Stimulated activated CD8-positive, alpha-beta memory T cell treated with anti-CD3 and anti-CD28 coated beads, Interleukin-4, amount 100 ng/mL, for 4 hours (primary cell): ENCODE results near the gene ADAR.

Experiments used
- DNase-seq, 2 donors: peaks; one replicate each; pipeline ENCODE4 v3.0.0-alpha.2; 2020; ENCODE audit warnings: low read depth in 2 of 2, low spot score in 1 of 2

The ADAR gene

DNA sequence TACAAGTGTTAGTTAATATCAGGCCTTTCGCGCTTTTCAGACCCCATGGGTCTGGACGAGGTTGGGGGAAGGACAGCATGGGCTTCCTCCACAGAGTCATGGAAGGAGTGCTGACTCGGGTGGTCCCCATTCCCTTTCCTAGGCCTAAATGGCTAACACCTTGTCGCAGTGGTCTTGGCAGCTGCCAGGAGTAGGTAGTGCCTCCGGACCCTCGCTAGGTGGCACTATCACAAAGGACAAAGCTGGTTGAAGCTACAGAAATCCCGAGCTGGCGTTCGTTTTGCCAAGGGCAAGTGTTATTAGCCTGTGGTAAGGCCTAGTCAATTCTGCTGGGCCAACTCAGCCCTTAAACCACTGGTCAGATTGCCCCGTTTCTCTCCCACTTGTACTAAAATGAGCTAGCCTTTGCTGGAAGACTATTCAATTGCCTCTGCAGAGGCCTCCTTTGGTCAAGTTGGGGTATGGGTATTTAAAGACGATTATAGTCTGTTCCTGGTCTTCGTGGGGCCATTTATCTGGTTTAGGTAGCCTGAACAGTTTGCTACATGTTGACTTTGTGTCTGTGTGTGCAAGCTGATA is 48.4 kb downstream of the ADAR start:
- peak; percentile 54 to 67 for DNase-seq

DNA sequence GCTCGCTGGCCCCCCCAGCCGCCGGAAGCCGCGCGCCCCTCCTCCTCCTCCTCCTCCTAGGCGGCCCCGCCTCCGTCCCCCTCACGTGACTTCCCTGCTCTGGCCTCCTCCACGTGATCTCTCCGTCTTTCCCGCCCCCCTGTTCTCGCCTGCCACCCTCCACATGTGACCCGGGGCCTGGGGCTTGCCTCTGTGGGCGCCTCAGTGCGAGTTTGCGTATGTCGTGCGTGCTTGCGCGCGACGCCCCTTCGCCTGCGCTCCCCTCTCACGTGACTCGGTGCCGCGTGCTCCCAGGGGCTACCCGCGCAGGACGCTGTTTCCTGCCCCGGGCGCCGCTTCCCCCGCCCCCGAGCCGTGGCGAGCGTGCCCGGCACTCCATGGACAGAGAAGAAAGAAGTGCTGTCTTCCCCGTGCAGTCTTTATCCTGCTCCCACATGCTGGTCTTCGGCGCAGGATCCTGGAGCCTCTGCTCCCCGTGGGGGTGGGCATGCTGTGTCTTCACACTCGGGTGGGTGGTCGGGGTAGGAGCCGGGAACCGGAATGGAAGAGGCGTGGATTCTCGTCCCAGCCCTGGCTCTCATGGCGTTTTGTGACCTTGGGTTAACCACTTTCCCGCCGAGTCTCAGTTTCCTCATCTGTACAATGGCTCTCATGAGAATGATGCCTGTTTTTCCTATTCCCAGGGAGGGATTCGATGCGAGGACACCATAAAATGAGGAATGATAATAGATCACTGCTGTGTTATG is 49.1 kb downstream of the ADAR start:
- DNase-seq = peak; percentile 99 to 100

DNA sequence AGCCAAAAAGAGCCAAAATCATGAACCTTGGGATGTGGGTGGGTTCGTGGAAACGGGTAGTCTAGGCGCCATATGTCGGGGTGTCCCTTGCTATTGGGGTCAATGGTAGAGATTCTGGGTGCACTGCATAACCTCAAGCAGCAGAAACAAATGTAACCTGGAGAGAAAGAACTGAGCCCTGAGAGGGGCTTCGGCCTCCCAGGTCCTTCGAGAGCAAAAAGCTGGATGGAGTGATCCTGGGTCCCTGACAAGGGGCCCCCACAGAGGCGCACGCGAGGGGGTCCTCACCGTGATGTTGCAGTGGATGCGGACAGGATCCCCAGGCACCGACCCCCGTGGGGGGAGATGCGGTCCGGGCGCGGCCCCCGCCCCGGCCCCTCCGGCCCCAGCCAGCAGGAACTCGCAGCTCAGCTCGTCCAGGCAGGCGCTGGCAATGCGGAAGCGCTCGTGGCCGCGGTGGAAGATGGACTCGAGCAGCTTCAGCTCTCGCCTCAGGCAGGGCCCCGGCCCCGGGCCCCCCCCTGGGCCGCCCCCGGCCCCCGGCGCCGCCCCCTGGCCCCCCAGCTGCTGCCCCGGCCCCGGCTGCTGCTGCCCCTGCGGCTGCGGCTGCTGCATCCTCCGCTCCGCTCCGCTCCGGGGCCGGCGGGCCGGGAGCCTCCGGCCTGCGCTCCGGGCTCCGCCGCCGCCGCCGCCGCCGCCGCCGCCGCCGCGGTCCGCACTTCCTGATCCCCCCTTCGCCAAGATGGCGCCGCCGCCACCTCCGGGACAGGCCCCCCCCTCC is 49.9 kb downstream of the ADAR start, which contains the start of gene UBE2Q1:
Gene UBE2Q1 (minus strand): TSS at position 724 of the 781 bp plus-strand sequence. CDS start 109 bp downstream, at position 615.
- peak in 1 of 2 donors; percentile 7 for DNase-seq

DNA sequence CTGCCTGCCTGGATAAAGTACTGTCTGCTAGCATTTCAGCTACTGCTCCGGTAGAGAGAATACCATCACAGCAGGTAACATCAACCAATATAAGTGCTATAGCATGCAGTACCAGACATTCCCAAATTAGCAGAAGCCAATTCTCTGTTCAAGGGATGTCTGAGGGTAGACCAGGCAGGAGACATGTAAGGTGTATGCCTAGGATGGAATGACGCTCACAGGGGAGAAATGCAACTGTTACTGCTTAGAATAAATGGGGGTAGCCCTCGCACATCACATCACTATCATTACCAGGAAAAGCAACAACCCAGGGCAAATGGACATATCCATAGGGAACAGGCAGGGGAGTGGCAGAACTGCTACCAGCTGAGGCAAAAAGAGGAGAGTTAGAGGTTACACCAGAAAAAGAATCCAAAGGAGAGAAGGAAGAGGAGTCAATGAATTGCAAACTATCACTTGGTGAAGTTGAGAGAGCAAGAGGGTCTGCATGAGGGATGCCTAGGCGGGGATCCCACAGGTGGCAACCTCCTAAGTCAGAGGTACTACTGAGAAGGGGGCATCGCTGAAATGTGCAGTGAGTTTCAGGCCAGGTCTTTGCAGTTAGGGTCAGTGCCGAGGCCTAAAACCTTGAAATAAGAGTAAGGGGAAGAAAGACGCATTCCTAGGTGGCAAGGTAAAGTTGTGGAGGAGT is 50.6 kb downstream of the ADAR start:
- DNase-seq = no peak

DNA sequence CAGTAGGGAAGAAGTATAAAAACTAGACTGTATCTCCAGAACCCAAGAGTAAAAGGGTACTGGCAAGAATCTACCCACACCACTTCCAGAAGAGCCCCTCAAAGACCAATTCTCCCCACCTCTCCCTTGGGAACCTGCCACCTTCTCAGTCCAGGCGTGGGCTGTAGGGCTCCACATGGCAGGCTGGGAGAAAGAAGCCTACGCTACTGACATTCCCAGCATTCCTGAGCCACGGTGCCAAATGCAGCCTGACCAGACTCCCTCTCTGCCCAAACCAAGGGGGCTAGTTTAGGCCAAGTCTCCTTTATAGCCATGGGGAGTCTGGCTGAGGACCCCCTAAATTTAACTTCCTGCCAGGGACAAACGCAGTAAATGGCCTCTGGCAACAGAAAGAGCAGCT is 51.6 kb downstream of the ADAR start:
- no peak for DNase-seq

DNA sequence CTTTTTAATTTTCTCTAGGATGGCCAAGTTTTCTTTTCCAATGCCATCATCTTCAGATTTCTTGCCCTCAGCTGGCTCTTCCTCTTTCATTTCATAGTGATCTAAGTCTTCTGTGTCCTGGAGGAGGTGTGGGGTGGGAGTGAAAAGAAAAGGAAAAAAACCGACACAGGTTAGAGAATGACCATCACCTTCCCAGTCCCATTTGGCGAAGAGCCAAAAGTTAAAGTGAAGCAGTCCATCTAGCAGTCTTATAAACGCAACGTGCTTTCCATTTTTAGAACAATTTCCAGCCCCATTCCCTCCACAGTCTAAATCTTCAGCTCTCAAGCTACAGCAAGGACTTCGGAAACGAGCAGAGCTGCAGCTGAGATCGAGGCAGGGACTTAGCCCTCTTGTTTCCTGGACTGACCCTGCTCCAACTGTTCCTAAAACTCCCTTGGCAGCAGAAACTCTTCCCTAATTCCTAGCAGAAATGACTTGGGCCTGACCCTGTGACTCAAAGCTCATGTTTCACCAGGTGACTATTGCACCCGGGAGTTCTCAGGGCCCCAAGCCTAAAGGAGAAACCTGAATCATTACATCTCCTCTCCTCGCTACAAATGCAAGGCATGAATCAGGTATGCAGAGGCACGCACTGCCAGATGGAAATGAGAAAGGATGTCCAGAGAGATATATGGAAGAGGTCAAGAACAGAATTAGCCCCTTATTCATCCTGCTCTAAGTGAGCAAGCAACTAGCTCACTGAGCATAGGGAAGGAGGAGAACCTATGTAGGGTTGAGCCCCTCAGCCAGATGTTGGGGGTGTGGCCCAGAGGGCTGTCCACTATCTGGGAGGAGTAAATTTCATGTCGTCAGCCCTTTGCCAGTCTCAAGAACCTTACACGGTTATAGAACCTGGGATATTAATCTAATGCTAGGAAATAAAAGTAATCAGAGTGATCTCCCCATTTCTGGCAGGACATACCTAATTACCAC is 54.6 kb downstream of the ADAR start:
- no peak for DNase-seq

DNA sequence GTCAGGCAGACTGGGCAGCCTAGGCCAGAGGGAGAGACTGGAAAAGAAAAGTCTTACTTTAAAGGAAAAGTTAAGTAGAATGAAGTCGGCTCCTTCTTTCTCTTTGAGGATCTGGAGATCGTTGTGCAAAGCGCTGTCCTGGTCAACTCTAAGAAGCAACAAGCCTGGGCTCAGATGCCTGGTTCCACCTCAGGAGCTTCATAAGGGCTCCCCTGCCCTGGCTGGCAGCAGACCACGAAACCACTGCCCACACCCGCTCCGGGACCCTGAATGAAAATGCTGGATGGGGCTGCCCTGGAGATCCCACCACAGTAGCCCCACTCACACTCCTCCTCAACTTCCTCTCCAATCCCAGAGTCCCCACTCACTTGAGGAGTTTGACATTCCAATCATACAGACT is 56.0 kb downstream of the ADAR start:
- no peak for DNase-seq

DNA sequence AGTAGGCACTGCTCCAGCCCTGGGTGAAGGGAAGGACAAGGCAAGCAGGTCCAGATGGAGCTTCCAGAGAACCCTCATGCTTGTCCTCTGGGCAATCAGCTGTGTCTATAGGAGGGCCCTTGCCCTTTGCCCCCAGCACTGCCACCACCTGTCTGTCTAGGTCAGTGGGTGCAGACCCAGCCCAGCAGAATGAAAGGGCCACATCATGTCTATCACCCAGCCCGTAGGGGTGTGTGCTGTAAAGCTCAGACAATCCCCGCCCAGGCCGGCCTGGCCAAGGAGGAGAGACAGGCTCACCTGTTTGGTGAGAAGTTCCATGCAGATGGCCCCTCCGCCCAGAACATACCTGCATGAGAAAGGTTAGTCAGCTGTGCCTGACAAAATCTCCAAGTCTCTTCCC is 56.5 kb downstream of the ADAR start:
- DNase-seq = no peak

DNA sequence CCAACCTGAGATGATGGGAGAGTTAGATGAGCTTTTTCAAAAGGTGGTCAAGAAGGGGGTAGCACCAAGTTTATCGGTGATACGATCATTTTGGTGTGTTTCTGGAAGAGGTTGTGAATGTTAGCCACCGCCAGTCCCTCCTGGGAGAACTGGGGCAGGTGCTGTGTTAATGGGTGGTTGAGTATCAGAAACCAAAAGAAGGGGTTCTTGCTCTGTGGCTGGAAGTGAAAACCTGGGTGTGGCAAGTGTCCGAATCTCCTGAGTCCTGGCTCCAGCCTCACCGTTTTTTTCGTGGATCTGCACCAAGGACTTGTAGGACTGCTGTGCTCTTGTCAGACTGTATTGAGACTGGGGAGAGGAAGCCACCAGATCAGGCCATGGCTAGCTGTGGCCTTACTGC is 57.3 kb downstream of the ADAR start:
- DNase-seq = no peak

DNA sequence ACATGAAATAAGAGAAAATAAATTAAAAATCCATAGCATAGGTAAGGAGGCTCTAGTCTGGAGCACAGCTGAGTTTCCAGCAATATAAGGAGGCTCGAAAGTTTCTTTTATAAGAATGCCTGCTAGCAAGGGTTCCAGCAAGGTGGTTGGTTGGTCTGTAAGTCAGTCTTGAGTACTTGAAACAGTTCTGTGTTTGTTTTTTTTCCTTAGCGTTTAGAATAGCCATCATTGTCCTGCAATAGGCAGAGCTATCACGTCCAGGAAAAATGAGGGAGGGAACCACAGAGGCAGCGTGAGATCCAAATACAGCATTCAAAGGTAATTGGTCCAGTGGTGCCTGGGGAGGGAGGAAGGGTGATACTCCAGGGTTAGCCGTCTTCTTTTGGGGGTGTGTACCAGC is 57.9 kb downstream of the ADAR start:
- no peak for DNase-seq

DNA sequence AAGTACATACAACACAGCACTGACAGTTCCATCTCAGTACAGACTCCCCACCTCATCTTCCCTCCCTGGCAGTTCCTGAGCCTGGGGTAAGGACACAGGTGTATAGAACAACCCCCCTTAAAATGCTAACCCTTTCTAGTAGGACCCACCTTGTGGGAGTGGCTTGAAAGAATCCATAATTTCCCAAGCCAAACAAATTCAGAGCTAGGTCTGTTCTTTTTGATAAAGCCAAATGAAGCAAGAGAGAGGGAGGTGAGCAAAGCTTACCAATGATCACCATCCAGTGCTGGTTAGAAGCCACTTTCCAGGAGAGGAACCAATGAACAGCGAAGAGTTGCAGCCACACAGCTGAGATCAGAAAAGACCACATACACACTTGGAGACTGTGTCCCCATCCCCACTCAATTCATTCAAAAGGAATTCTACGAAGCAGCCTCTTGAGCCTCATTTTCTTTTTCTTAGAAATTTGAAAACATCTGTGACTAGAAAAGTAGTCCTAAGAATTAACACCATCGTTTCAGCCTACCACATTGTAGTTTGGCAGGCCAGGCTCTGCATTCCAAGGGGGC is 58.7 kb downstream of the ADAR start:
- DNase-seq = no peak

DNA sequence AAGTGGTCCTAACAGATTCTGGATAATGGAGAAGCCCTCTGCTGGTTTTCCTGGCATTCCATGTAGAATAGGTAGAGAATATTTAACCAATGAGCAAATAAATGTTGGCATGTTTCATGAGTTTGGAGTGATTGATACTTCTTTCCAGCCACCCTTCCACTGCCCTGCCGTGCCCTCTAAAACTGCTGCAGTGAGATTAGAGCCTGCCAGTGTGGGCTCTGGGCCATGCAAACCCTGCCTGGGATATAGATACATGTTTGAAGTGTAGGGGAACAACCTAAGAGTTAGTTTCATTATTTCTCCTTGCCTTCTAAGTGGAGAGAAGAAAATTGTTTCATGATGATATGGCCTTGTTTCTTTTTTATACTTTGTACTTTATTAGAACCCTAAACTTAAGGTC is 60.0 kb downstream of the ADAR start:
- DNase-seq = no peak

DNA sequence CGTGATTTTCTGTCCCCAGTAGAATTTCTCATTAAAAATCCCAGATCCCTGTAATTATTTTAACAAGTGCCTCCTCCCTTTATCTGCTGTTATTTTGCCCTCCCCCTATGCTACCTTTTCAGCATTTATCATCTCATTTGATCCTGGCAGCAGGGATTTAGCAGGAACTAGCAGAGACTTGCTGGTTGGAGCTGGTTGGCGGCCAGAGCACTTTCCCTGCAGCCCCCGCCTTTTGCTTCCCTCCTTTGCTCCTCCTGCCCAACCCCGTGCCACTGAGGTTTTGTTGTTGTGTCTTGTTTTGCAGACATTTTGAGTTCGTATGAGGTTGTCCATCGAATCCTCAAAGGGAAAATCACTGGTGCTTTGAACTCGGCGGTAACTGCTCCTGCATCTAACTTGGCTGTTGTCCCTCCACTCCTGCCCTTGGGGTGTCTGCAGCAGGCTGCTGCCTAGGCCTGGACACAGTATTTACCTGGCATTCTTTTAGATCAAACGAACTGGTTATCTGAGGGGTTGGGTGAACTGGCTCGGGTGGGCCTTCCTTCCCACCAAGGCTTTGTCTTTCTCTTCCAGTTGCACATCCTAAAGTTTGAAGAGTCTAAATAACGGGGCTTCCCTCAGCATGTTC is 60.8 kb downstream of the ADAR start:
- no peak for DNase-seq

DNA sequence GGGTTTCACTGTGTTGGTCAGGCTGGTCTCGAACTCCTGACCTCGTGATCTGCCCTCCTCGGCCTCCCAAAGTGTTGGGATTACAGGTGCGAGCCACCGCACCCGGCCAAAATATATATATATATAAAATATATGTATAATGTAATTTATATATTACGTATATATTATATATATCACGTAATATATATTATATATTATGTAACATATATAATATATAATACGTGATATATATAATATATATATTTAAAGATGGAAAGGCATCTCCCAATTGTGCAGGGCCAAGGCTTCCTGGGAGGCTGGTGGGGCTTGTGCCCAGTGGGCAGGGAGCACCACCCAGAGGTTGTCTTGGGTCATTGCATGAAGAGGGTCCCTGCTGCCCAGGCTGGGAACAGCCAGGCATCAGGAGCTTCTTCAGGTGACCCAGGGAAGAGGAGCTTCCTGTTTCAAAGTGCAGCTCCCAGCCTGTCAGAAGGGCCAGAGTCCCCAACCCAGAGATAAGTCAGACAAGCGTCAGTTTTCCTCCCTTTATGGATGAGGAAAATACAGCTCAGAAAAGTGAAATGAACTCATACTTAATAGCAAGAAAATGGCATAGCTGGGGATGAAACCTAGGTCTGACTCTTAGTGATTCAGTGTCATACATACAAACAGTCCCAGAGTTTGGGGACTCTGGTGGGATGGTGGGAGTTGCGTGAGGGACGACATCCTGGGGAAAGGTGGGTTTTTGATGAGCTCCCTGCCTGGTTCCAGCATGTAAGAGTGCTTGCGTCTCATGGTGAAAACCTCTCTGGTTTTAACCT is 61.5 kb downstream of the ADAR start:
- DNase-seq = no peak

DNA sequence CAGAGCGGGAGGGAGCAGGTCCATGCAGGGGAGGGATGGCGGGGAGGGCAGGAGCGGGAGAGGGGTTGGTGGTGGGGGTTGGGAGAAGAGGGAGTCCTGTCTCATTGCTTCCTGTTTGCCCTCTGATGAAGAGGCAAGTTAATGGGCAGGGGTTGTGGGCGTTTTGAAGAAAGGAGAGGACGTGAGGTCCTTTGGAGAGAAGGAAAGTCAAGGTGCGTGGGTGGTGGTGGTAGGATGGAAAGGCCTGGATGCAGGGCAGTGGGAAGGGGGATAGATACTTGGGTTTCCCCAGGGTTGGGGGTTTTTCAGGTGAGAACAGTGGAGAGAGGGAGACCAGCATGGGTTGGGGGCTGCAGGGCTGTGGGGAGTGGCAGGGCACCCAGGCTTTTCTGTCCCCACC is 66.8 kb downstream of the ADAR start:
- no peak for DNase-seq

DNA sequence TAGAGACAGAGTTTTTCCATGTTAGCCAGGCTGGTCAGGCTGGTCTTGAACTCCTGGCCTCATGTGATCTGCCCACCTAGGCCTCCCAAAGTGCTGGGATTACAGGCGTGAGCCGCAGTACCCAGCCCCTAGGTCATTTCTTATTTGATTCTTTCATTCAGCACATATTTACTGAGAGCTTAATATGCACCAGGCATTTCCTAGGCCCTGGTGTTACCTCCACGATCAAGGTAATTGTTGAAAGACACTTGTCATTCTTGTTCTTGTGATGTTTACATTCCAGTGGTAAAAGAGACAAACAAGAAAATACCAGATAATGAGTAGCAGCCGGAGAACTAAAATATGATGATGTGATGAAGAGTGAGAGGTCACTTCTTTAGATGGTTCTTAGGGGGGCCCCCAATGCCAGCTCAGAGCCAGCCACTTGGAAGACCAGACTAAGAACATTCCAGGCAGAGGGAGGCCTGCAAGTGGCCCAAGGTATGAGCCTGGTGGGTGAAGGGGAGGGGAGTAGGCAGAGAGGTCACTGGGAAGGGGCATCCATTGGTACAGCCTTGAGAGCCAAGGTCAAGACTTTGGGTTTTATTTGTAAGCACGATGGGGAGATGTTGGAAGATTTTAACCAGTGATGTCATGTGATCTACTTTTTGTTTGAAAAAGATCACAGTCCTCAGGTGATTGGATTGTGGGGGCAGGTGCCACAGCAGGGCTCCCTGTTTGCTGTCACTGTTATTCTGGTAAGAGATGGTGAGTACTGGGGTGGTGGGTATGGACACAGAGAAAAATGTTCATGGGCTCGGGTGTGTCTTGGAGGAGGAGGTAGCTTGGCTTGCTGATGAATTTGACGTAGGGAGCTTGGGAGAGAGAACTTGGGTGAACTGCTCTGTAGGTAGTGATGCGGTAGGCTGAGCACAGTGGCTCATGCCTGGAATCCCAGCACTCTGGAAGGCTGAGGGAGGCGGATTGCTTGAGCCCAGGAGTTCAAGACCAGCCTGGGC is 68.2 kb downstream of the ADAR start:
- no peak for DNase-seq

DNA sequence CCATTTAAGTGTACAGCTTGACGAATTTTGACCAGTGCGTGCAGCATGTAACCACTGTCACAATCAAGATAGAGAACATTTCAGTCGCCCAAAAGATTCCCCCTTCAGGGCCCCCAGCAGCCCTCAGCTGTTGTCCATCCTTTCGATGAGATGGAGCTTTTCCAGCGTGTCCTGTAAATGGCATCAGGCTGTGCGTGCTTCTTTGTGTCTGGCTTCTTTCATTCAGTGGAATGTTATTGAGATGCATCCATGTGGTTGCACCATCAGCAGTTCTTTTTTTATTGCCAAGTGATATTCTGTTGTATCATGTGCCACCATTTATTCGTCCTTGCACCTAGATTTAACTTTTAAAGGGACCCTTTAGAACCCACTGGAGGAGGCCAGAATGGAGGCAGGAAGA is 71.4 kb downstream of the ADAR start:
- no peak for DNase-seq
